Right ventricle myocardium superior (tissue), 1 donor: ENCODE measurements around the gene MCCC2. TPM values are rescaled to one million over a fixed set of nuclear protein-coding genes. Genes with fewer than 3 reads are reported as not detected.

ENCODE experiments used
- ATAC-seq: fragments of 200-7000 bp; cut with Tn5 transposase; one replicate; pipeline ENCODE4 v1.9.1; 2020; ENCODE audit warnings: mild to moderate bottlenecking; ENCODE audit not compliant: poor library complexity
- DNase-seq: peaks from one replicate; pipeline ENCODE4 v3.0.0-alpha.2; 2020
- intact Hi-C: fragments of 100-400 bp; cut with DNase I; formaldehyde crosslinking; loops from one replicate; pipeline ENCODE4 v1.11.2; 2022
- total RNA-seq: library from RNA; stranded (reverse); fragmentation: NEBNext Ultra II Directional; extraction: Animal tissue kit (Norgen Biotek cat#: 25700); gene quantifications from one replicate; pipeline ENCODE4 v1.2.1, GENCODE V29; 2021
- donor health status: DM: no; HTN: yes; CAD: no; lungs with severe emphysema.

MCCC2 gene
- total RNA-seq, 1 donor from 2014 or later, result 121 TPM

- intact Hi-C loops, result loop anchor here (10.0 kb wide), 1 partner anchor 105 kb away; no protein-coding TSS in a partner anchor
- no peak for ATAC-seq
- no peak for DNase-seq
Observed at GRCh38 chr5:71699751-71700150, 112.6 kb downstream of the MCCC2 start.

GRCh38 chr5:71700803-71701202 lies 113.7 kb downstream of the MCCC2 start:
- intact Hi-C loops, result loop anchor here (10.0 kb wide), 1 partner anchor 106 kb away; no protein-coding TSS in a partner anchor
- ATAC-seq (no peak), DNase-seq (no peak)

- intact Hi-C loops, result loop anchor here (10.0 kb wide), 1 partner anchor 107 kb away; no protein-coding TSS in a partner anchor
- ATAC-seq (no peak), DNase-seq (no peak)
Observed at GRCh38 chr5:71701407-71701806, 114.3 kb downstream of the MCCC2 start.

- intact Hi-C loops, result loop anchor here (10.0 kb wide), 1 partner anchor 109 kb away; no protein-coding TSS in a partner anchor
- DNase-seq, result no peak
- no peak for ATAC-seq
Observed at GRCh38 chr5:71703941-71704340, 116.8 kb downstream of the MCCC2 start.

- intact Hi-C loops, result loop anchor here (10.0 kb wide), 1 partner anchor 111 kb away; no protein-coding TSS in a partner anchor
- DNase-seq (no peak), ATAC-seq (no peak)
Observed at GRCh38 chr5:71705421-71705820, 118.3 kb downstream of the MCCC2 start.

- ATAC-seq (no peak), DNase-seq (no peak)
- intact Hi-C loops, result loop anchor here (10.0 kb wide), 1 partner anchor 112 kb away; no protein-coding TSS in a partner anchor
Observed at GRCh38 chr5:71706906-71707305, 119.8 kb downstream of the MCCC2 start.

Other genes with a start within 250 kb of the MCCC2 start
- gene BDP1, start 131.7 kb upstream of the MCCC2 start, total RNA-seq, result 12.8 TPM
- not detected for gene CARTPT, start 131.9 kb downstream of the MCCC2 start, total RNA-seq